ENCODE measurements around the gene LGI2. TPM values are rescaled to one million over a fixed set of nuclear protein-coding genes. Genes with fewer than 3 reads are reported as not detected.
"Not testable (repeated sequence)": the region's sequence is repeated elsewhere in the genome, so short reads cannot be mapped to it uniquely, and the experiment has no call there.

LGI2 gene
- total and polyA plus RNA-seq, 2 of the 8 experiments (the other 6 are each of a cell fraction or from before 2014, with no cell fraction given), result 2.3 to 4.0 TPM

- H3K36me3 ChIP-seq (ENCODE audit: control insufficient read depth in 2 of 4, insufficient read depth in 4 of 4, low read length in 3 of 4); H3K4me1 ChIP-seq (replicated peaks in 1 of 4; ENCODE audit: control insufficient read depth in 3 of 4, insufficient read depth in 4 of 4, low read length in 3 of 4); DNase-seq (ENCODE audit: low read depth in 1 of 2, low spot score in 2 of 2); POLR2A ChIA-PET (ENCODE audit: partially characterized antibody); H2BK5ac ChIP-seq (ENCODE audit: low read depth, low read length); H3K4ac ChIP-seq (replicated peaks; ENCODE audit: insufficient read length, low read depth, low read length); H3K27me3 ChIP-seq (replicated peaks in 1 of 4; ENCODE audit: control insufficient read depth in 3 of 4, extremely low read depth in 1 of 4, insufficient read depth in 3 of 4, low read length in 3 of 4); H3K79me1 ChIP-seq (ENCODE audit: low read depth, low read length); H2AFZ ChIP-seq (ENCODE audit: low read length); H2BK120ac ChIP-seq (replicated peaks; ENCODE audit: low read depth, low read length); FAIRE-seq; H3K18ac ChIP-seq (ENCODE audit: extremely low read depth, low read length); H2AK5ac ChIP-seq (ENCODE audit: low read depth, low read length); H4K5ac ChIP-seq (ENCODE audit: insufficient read length, low read depth, low read length); H3K23ac ChIP-seq (ENCODE audit: insufficient read length); H4K20me1 ChIP-seq (replicated peaks in 1 of 2; ENCODE audit: control insufficient read depth in 1 of 2, insufficient read depth in 2 of 2, low read length in 2 of 2); H3K23me2 ChIP-seq (ENCODE audit: low read depth, low read length); H4K91ac ChIP-seq (replicated peaks; ENCODE audit: insufficient read length, low read length); H2BK20ac ChIP-seq (ENCODE audit: low read length); H3K14ac ChIP-seq (ENCODE audit: insufficient read length); H2BK15ac ChIP-seq (ENCODE audit: low read length); H3K9ac ChIP-seq (replicated peaks in 1 of 4; ENCODE audit: extremely low read depth in 1 of 4, low read depth in 3 of 4, low read length in 3 of 4); H2BK12ac ChIP-seq (ENCODE audit: low read depth, low read length); H3K4me3 ChIP-seq (ENCODE audit: extremely low read depth in 1 of 4, insufficient read depth in 2 of 4, low read depth in 3 of 4, low read length in 4 of 4); H4K8ac ChIP-seq (ENCODE audit: extremely low read depth, insufficient read depth, low read length); H3K79me2 ChIP-seq (ENCODE audit: control insufficient read depth in 1 of 2, insufficient read depth in 2 of 2, low read length in 2 of 2); H3K27ac ChIP-seq (ENCODE audit: low read depth, low read length); H3K56ac ChIP-seq (replicated peaks; ENCODE audit: insufficient read length, low read depth, low read length); CTCF ChIA-PET (ENCODE audit: partially characterized antibody); H3K4me2 ChIP-seq (ENCODE audit: insufficient read depth in 1 of 2, low read depth in 2 of 2, low read length in 2 of 2): not testable (repeated sequence)
- peaks cover 12 to 19% of the 10 kb centered on the region in 2 experiments; a peak in 3 of 4 replicates for H3K9me3 ChIP-seq (ENCODE audit: insufficient read depth in 2 of 2, low read depth in 1 of 2, low read length in 1 of 2)
- WGBS, 2 experiments (ENCODE audit: extremely low coverage in 1 of 2, insufficient coverage in 1 of 2, insufficient read length in 1 of 2, insufficient replicate concordance in 2 of 2, low coverage in 1 of 2, low lambda C conversion rate in 2 of 2, missing lambda C conversion rate in 1 of 2), result 93% methylated on average over 5 of the region's 5 CpGs; no CpG with 5 or more reads in 1 of the 2 experiments
Measured at GRCh38 chr4:25052037-25052436, 21.3 kb upstream of the LGI2 start.

All from H1 (cell line).